Nephron (organoid): Measurements from ENCODE around the gene C5orf15.
"Not testable (repeated sequence)": the region's sequence is repeated elsewhere in the genome, so short reads cannot be mapped to it uniquely, and the experiment has no call there.

Source experiments
- H3K27ac Mint-ChIP-seq, 3 experiments: 2 replicates each; pipeline ENCODE4 v1.8.0; 2020; ENCODE audit warnings: mixed read lengths in 3 of 3, mild to moderate bottlenecking in 2 of 3, moderate library complexity in 1 of 3
- H3K27me3 Mint-ChIP-seq: 2 replicates; pipeline ENCODE4 v1.8.0; 2021; ENCODE audit warnings: low read depth, mild to moderate bottlenecking, moderate library complexity, mixed read lengths
- H3K36me3 Mint-ChIP-seq: 2 replicates; pipeline ENCODE4 v1.8.0; 2020; ENCODE audit warnings: low read depth, mixed read lengths
- H3K4me1 Mint-ChIP-seq: 2 replicates; pipeline ENCODE4 v1.8.0; 2020; ENCODE audit warnings: mixed read lengths
- H3K4me3 Mint-ChIP-seq, 3 experiments: 2 replicates each; pipeline ENCODE4 v1.8.0; 2020; ENCODE audit warnings: mild to moderate bottlenecking in 3 of 3, mixed read lengths in 3 of 3, moderate library complexity in 2 of 3
- H3K9me3 Mint-ChIP-seq: 2 replicates; pipeline ENCODE4 v1.8.0; 2020; ENCODE audit warnings: mixed read lengths
- TF ChIP-seq, protein P1 (sequence below), 3 experiments: fragments of 200-600 bp; sonication (generic); IDR thresholded peaks; one replicate each; pipeline ENCODE4 v1.5.0; 2021; ENCODE audit warnings: antibody characterized with exemption in 3 of 3; ENCODE audit not compliant: unreplicated experiment in 3 of 3

Gene C5orf15

DNA sequence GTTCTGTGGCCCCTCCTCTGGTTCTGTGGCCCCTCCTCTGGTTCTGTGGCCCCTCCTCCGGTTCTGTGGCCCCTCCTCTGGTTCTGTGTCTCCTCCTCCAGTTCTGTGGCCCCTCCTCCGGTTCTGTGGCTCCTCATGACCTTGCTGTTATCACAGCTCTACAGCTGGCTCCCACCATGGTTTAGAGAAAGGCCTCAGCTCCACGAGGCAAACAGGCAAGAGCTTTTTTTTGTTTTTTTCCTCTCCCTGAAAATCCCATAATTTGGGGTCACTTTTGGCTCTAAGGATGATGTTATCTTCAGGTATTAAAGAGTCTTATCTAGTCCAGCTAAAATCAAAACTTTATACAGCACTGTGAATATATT lies 31.8 kb downstream of the C5orf15 start:
- no peaks in the 10 kb centered on the region for H3K36me3 Mint-ChIP-seq
- no peak overlapping the region for H3K4me3 Mint-ChIP-seq
- no peaks in the 10 kb centered on the region for H3K9me3 Mint-ChIP-seq
- TF ChIP-seq, protein P1, sequence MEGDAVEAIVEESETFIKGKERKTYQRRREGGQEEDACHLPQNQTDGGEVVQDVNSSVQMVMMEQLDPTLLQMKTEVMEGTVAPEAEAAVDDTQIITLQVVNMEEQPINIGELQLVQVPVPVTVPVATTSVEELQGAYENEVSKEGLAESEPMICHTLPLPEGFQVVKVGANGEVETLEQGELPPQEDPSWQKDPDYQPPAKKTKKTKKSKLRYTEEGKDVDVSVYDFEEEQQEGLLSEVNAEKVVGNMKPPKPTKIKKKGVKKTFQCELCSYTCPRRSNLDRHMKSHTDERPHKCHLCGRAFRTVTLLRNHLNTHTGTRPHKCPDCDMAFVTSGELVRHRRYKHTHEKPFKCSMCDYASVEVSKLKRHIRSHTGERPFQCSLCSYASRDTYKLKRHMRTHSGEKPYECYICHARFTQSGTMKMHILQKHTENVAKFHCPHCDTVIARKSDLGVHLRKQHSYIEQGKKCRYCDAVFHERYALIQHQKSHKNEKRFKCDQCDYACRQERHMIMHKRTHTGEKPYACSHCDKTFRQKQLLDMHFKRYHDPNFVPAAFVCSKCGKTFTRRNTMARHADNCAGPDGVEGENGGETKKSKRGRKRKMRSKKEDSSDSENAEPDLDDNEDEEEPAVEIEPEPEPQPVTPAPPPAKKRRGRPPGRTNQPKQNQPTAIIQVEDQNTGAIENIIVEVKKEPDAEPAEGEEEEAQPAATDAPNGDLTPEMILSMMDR (IDR thresholded peaks at IDR 0.05; ENCODE audit: unreplicated experiment in 3 of 3) = no peak
- H3K4me1 Mint-ChIP-seq = peaks cover 35% of the 10 kb centered on the region
- H3K27me3 Mint-ChIP-seq = peaks cover 19% of the 10 kb centered on the region
- no peak overlapping the region for H3K27ac Mint-ChIP-seq

DNA sequence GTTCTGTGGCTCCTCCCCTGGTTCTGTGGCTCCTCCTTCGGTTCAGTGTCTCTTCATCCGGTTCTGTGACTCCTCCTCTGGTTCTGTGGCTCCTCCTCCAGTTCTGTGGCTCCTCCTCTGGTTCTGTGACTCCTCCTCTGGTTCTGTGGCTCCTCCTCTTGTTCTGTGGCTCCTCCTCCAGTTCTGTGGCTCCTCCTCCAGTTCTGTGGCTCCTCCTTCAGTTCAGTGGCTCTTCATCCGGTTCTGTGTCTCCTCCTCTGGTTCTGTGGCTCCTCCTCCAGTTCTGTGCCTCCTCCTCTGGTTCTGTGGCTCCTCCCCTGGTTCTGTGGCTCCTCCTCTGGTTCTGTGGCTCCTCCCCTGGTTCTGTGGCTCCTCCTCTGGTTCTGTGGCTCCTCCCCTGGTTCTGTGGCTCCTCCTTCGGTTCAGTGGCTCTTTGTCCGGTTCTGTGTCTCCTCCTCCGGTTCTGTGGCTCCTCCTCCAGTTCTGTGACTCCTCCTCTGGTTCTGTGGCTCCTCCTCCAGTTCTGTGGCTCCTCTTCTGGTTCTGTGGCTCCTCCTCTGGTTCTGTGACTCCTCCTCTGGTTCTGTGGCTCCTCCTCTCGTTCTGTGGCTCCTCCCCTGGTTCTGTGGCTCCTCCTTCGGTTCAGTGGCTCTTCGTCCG lies 32.3 kb downstream of the C5orf15 start:
- H3K27me3 Mint-ChIP-seq = peaks cover 20% of the 10 kb centered on the region
- H3K4me3 Mint-ChIP-seq, H3K36me3 Mint-ChIP-seq, H3K27ac Mint-ChIP-seq, H3K9me3 Mint-ChIP-seq: not testable (repeated sequence)
- peaks cover 35% of the 10 kb centered on the region for H3K4me1 Mint-ChIP-seq

DNA sequence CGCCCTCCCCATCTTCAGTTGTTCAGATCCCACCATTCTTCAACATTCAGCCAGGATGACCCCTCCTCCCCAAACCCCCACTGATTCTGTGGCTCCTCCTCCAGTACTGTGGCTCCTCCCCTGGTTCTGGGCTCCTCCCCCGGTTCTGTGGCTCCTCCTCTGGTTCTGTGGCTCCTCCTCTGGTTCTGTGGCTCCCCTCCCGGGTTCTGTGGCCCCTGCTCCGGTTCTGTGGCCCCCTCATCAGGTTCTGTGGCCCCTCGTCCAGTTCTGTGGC lies 32.8 kb downstream of the C5orf15 start:
- Mint-ChIP-seq H3K27me3 (peaks cover 22% of the 10 kb centered on the region), H3K4me3 (no peak overlapping the region)
- TF ChIP-seq, protein P1 (IDR thresholded peaks at IDR 0.05; ENCODE audit: unreplicated experiment in 3 of 3) = no peak

DNA sequence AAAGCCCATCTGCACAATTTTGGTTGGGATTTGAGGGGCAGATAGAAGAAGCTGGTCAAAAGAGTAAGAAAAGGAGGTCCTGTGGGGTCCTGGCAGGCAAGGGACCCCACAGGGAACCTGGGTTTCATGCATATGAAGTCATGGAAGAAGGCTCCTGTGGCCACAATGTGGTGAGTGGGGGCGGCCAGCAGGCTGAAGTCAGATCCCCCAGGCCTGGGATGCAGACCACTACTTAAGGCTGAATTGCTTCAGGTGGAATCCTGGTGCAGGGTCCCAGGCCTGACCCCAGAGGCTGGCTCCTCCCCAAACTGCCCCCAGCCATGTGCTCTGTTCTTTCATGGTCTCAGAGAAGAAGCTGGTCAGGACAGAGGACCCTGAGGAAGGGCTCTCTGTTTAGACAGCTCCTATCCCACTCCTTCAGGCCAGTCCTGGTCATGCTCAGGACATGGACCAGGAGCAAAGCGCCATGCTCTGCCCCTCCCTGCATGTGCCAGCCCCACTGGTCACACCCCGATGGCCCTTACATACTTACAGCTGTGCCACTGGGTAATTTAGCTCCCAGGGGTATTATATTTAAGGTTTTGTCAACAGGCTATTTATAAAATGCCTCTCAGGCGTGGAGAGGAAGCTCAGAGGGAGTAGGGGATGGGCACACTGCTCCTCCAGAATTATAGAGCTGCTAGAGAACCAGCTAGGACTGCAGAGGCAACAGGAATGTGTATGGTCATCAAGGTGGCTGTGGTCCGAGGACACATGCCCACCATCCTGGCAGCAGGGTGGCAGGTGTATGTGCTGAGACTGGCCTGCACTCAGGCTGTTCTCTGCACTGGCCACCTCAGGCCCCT lies 33.4 kb downstream of the C5orf15 start:
- no peak overlapping the region for H3K4me3 Mint-ChIP-seq
- H3K4me1 Mint-ChIP-seq = peaks cover 43% of the 10 kb centered on the region
- no peak overlapping the region for H3K27ac Mint-ChIP-seq
- no peaks in the 10 kb centered on the region for H3K36me3 Mint-ChIP-seq
- peaks cover 22% of the 10 kb centered on the region for H3K27me3 Mint-ChIP-seq
- H3K9me3 Mint-ChIP-seq = no peaks in the 10 kb centered on the region
- TF ChIP-seq, protein P1 (IDR thresholded peaks at IDR 0.05; ENCODE audit: unreplicated experiment in 3 of 3) = no peak

More for the DNA sequence above, 32.8 kb downstream of the C5orf15 start:
- Mint-ChIP-seq H3K9me3 (no peaks in the 10 kb centered on the region), H3K27ac (no peak overlapping the region), H3K4me1 (peaks cover 38% of the 10 kb centered on the region), H3K36me3 (no peaks in the 10 kb centered on the region)

DNA sequence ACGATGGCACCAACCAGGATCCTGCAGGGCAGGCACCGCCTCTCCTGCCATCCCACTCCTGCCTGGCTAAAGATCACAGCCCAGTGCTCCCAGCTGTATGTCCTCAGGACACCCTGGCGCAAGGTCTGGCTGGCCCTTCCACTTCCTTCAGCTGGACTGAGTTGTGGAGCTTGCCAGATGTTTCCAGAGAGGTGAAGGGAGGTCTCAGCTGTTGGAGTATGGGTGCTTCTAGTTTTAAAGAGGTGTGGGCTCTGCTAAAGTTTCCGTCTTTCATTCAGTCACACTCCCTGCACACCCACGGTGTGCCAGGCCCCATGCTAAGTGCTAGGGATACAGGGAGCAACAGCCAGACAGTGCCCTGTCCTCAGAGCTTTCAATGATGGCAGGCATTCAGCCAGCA lies 34.1 kb downstream of the C5orf15 start:
- H3K4me3 Mint-ChIP-seq = no peak overlapping the region
- H3K27ac Mint-ChIP-seq = no peak overlapping the region
- TF ChIP-seq, protein P1 (IDR thresholded peaks at IDR 0.05; ENCODE audit: unreplicated experiment in 3 of 3) = no peak
- H3K9me3 Mint-ChIP-seq = no peaks in the 10 kb centered on the region
- H3K36me3 Mint-ChIP-seq = no peaks in the 10 kb centered on the region
- H3K27me3 Mint-ChIP-seq = peaks cover 24% of the 10 kb centered on the region
- H3K4me1 Mint-ChIP-seq = peaks cover 50% of the 10 kb centered on the region

DNA sequence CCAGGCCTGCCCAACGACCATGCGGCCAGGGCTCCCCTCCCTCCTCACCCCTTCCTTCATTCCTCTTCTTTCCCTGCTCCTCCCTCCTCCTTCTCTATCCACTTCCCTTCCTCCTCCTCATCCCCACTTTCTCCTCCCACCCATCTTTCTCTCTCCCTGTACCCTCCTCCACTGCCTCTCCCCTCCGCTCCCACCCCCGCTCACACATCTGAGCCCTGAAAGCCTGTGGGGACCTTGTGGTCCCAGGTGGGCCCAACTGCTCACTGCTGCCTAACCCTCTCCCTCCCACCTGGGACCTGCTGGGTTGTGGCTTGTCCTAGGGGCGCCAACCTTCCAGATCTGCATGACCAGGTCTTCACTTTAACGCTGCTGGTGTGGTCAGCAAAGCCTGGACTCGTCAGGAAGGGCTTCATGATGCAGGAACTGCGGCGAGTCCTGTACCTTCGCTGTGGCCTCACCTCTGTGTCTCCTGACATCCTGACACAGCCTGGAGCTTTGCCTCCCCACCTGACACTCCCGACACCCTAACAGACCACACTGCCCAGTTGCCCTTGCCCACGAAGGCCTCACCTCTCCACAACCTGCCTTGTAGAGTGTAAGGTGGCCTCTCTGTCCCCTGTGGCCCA lies 34.6 kb downstream of the C5orf15 start:
- Mint-ChIP-seq H3K27me3 (peaks cover 26% of the 10 kb centered on the region), H3K4me1 (peaks cover 50% of the 10 kb centered on the region), H3K4me3 (no peak overlapping the region), H3K36me3 (no peaks in the 10 kb centered on the region), H3K9me3 (no peaks in the 10 kb centered on the region), H3K27ac (no peak overlapping the region)
- TF ChIP-seq, protein P1 (IDR thresholded peaks at IDR 0.05; ENCODE audit: unreplicated experiment in 3 of 3) = no peak
